Measurements from ENCODE around the gene PPP3CB. TPM values are rescaled to one million over a fixed set of nuclear protein-coding genes. Genes with fewer than 3 reads are reported as not detected.

The PPP3CB gene
- total RNA-seq, 1 experiment from 2014 or later, result 43.8 TPM

GRCh38 chr10:73478636-73479035 is 17.2 kb downstream of the PPP3CB start:
- ChIA-PET POLR2A (ENCODE audit: unreplicated experiment) (no interaction called here), CTCF (interaction anchor here (0.6 to 1.1 kb wide), 3 partner anchors 10 to 644 kb away, joined by 3 to 5 read pairs (median 3); no protein-coding TSS in a partner anchor)
- no peak for TF ChIP-seq CTCF (conservative IDR thresholded peaks at IDR 0.05; ENCODE audit: low read depth, low read length)
- TF ChIP-seq EZH2 (IDR thresholded peaks at IDR 0.05; ENCODE audit: low read length, unreplicated experiment), result no peak
- no peak for TF ChIP-seq EZH2phosphoT487 (IDR thresholded peaks at IDR 0.05; ENCODE audit: borderline replicate concordance, low read length)
- H3K27me3 ChIP-seq (ENCODE audit: low read length), result no peaks in the 10 kb centered on the region
- H3K4me1 ChIP-seq (ENCODE audit: insufficient read depth, low read length), result peaks cover 19% of the 10 kb centered on the region
- H3K36me3 ChIP-seq (ENCODE audit: low read depth, low read length), result peaks cover 40% of the 10 kb centered on the region
- H3F3A ChIP-seq (ENCODE audit: low read length, unreplicated experiment), result no peaks in the 10 kb centered on the region
- BruUV-seq (replicated peaks), result no TSS peak
- no peaks in the 10 kb centered on the region for H3K9me3 ChIP-seq (ENCODE audit: low read length)
- intact Hi-C loops (cut with micrococcal nuclease), result loop anchor here (1.0 kb wide), 1 partner anchor 729 kb away; no protein-coding TSS in a partner anchor
- no peaks in the 10 kb centered on the region for H4K20me1 ChIP-seq (ENCODE audit: low read length)
- DNase-seq (no peak), ATAC-seq (no peak)
- no peak overlapping the region for H3K27ac ChIP-seq (ENCODE audit: low read length)
- H3K79me2 ChIP-seq (ENCODE audit: low read length), result peaks cover 16% of the 10 kb centered on the region
- no peak overlapping the region for H3K4me2 ChIP-seq (ENCODE audit: low read length)
- H3K4me3 ChIP-seq (ENCODE audit: low read length), result no peak overlapping the region
- no peak overlapping the region for H2AFZ ChIP-seq (ENCODE audit: low read length)
- H3K9ac ChIP-seq (ENCODE audit: low read length), result no peak overlapping the region
- H3K9me2 ChIP-seq (replicated peaks; ENCODE audit: low read length), result no peaks in the 10 kb centered on the region

- TF ChIP-seq CTCF (conservative IDR thresholded peaks at IDR 0.05; ENCODE audit: low read depth, low read length), result no peak
- no peak for TF ChIP-seq EZH2 (IDR thresholded peaks at IDR 0.05; ENCODE audit: low read length, unreplicated experiment)
- no peak for TF ChIP-seq EZH2phosphoT487 (IDR thresholded peaks at IDR 0.05; ENCODE audit: borderline replicate concordance, low read length)
- Histone ChIP-seq H3K4me3 (ENCODE audit: low read length) (no peak overlapping the region), H3K27ac (ENCODE audit: low read length) (no peak overlapping the region), H3K4me1 (ENCODE audit: insufficient read depth, low read length) (no peaks in the 10 kb centered on the region), H4K20me1 (ENCODE audit: low read length) (no peaks in the 10 kb centered on the region), H3F3A (ENCODE audit: low read length, unreplicated experiment) (no peaks in the 10 kb centered on the region), H3K4me2 (ENCODE audit: low read length) (no peak overlapping the region), H2AFZ (ENCODE audit: low read length) (no peak overlapping the region), H3K9ac (ENCODE audit: low read length) (no peak overlapping the region), H3K79me2 (ENCODE audit: low read length) (no peaks in the 10 kb centered on the region), H3K27me3 (ENCODE audit: low read length) (no peaks in the 10 kb centered on the region), H3K9me2 (replicated peaks; ENCODE audit: low read length) (no peaks in the 10 kb centered on the region), H3K9me3 (ENCODE audit: low read length) (no peaks in the 10 kb centered on the region), H3K36me3 (ENCODE audit: low read depth, low read length) (peaks cover 42% of the 10 kb centered on the region; the same call in 1 of the 2 replicates)
- POLR2A ChIA-PET (ENCODE audit: unreplicated experiment), result interaction anchor here (0.6 kb wide), 2 partner anchors 89 to 658 kb away, joined by 7 to 13 read pairs; no protein-coding TSS in a partner anchor
- ATAC-seq (no peak), DNase-seq (no peak)
- intact Hi-C loops (cut with micrococcal nuclease), result no loop called here
- CTCF ChIA-PET, result no interaction called here
- no TSS peak for BruUV-seq (replicated peaks)
Observed at GRCh38 chr10:73471226-73471625, 24.6 kb downstream of the PPP3CB start.

GRCh38 chr10:73469579-73469978 is 26.2 kb downstream of the PPP3CB start:
- Histone ChIP-seq H3K36me3 (ENCODE audit: low read depth, low read length) (peaks cover 38% of the 10 kb centered on the region; the same call in 1 of the 2 replicates), H3K9ac (ENCODE audit: low read length) (no peak overlapping the region), H3K9me3 (ENCODE audit: low read length) (no peaks in the 10 kb centered on the region), H3K27me3 (ENCODE audit: low read length) (no peaks in the 10 kb centered on the region), H3K4me1 (ENCODE audit: insufficient read depth, low read length) (no peaks in the 10 kb centered on the region), H3K79me2 (ENCODE audit: low read length) (no peaks in the 10 kb centered on the region), H3F3A (ENCODE audit: low read length, unreplicated experiment) (no peaks in the 10 kb centered on the region), H2AFZ (ENCODE audit: low read length) (no peak overlapping the region), H3K4me2 (ENCODE audit: low read length) (no peak overlapping the region), H3K27ac (ENCODE audit: low read length) (no peak overlapping the region), H3K9me2 (replicated peaks; ENCODE audit: low read length) (no peaks in the 10 kb centered on the region), H4K20me1 (ENCODE audit: low read length) (no peaks in the 10 kb centered on the region), H3K4me3 (ENCODE audit: low read length) (no peak overlapping the region)
- no peak for DNase-seq
- no TSS peak for BruUV-seq (replicated peaks)
- ChIA-PET POLR2A (ENCODE audit: unreplicated experiment) (no interaction called here), CTCF (no interaction called here)
- no peak for ATAC-seq
- intact Hi-C loops (cut with micrococcal nuclease), result loop anchor here (2.0 kb wide), 1 partner anchor 19 kb away; no protein-coding TSS in a partner anchor
- no peak for TF ChIP-seq EZH2phosphoT487 (IDR thresholded peaks at IDR 0.05; ENCODE audit: borderline replicate concordance, low read length)
- TF ChIP-seq CTCF (conservative IDR thresholded peaks at IDR 0.05; ENCODE audit: low read depth, low read length), result no peak
- TF ChIP-seq EZH2 (IDR thresholded peaks at IDR 0.05; ENCODE audit: low read length, unreplicated experiment), result no peak
